Sciatic nerve (tissue), 2 donors: ENCODE data around the gene PIK3R1. TPM values are rescaled to one million over a fixed set of nuclear protein-coding genes. Genes with fewer than 3 reads are reported as not detected.

ENCODE experiments used
- ATAC-seq: fragments of 200-7000 bp; cut with Tn5 transposase; one replicate; pipeline ENCODE4 v1.9.1; 2020; ENCODE audit warnings: mild to moderate bottlenecking, moderate library complexity
- DNase-seq: peaks from one replicate; pipeline ENCODE4 v3.0.0-alpha.2; 2020; ENCODE audit warnings: low spot score
- intact Hi-C: fragments of 100-400 bp; cut with DNase I; formaldehyde crosslinking; loops from one replicate; pipeline ENCODE4 v1.14.2; 2022
- total RNA-seq: library from RNA; stranded (reverse); fragmentation: NEBNext Ultra II Directional; extraction: Animal tissue kit (Norgen Biotek cat#: 25700); gene quantifications from one replicate; pipeline ENCODE4 v1.2.1, GENCODE V29; 2021
- donor health status: DM: no; HTN: no; CAD: no.
- donor health status: DM: no; HTN: no; CAD: no.

The PIK3R1 gene
- total RNA-seq, 1 donor from 2014 or later: 288 TPM

GRCh38 chr5:68304421-68305052, 89.0 kb downstream of the PIK3R1 start:
- no peak for ATAC-seq
- intact Hi-C loops: no loop called here
- no peak for DNase-seq

GRCh38 chr5:68305223-68305870, 89.8 kb downstream of the PIK3R1 start:
- no peak for ATAC-seq
- no peak for DNase-seq
- intact Hi-C loops: no loop called here

- ATAC-seq (no peak), DNase-seq (no peak)
- intact Hi-C loops: no loop called here
Observed at GRCh38 chr5:68306361-68307014, 90.9 kb downstream of the PIK3R1 start.

GRCh38 chr5:68313336-68313735, 97.8 kb downstream of the PIK3R1 start:
- ATAC-seq: no peak
- no peak for DNase-seq
- intact Hi-C loops: no loop called here

- no peak for DNase-seq
- ATAC-seq: no peak
- intact Hi-C loops: no loop called here
Observed at GRCh38 chr5:68314465-68314864, 98.9 kb downstream of the PIK3R1 start.

GRCh38 chr5:68315679-68316271, 100.2 kb downstream of the PIK3R1 start:
- ATAC-seq: no peak
- DNase-seq: no peak
- intact Hi-C loops: no loop called here

- ATAC-seq: no peak
- intact Hi-C loops: no loop called here
- DNase-seq: no peak
Observed at GRCh38 chr5:68316469-68316868, 100.9 kb downstream of the PIK3R1 start.

- ATAC-seq (no peak), DNase-seq (no peak)
- intact Hi-C loops: no loop called here
Observed at GRCh38 chr5:68317646-68318045, 102.1 kb downstream of the PIK3R1 start.

- no peak for DNase-seq
- intact Hi-C loops: no loop called here
- ATAC-seq: peak; percentile 41
Observed at GRCh38 chr5:68318955-68319705, 103.6 kb downstream of the PIK3R1 start.

GRCh38 chr5:68319706-68320412, 104.3 kb downstream of the PIK3R1 start:
- ATAC-seq: no peak
- intact Hi-C loops: no loop called here
- no peak for DNase-seq

GRCh38 chr5:68320413-68320986, 104.9 kb downstream of the PIK3R1 start:
- ATAC-seq (no peak), DNase-seq (no peak)
- intact Hi-C loops: no loop called here

- no peak for ATAC-seq
- intact Hi-C loops: no loop called here
- no peak for DNase-seq
Observed at GRCh38 chr5:68325065-68325580, 109.6 kb downstream of the PIK3R1 start.

- intact Hi-C loops: no loop called here
- DNase-seq (no peak), ATAC-seq (no peak)
Observed at GRCh38 chr5:68329554-68330255, 114.1 kb downstream of the PIK3R1 start.

GRCh38 chr5:68330574-68330973, 115.0 kb downstream of the PIK3R1 start:
- intact Hi-C loops: no loop called here

GRCh38 chr5:68331192-68332079, 115.9 kb downstream of the PIK3R1 start:
- ATAC-seq (peak; percentile 38), DNase-seq (no peak)
- intact Hi-C loops: no loop called here

More at GRCh38 chr5:68330574-68330973, 115.0 kb downstream of the PIK3R1 start:
- ATAC-seq (peak; percentile 60), DNase-seq (no peak)

GRCh38 chr5:68332080-68332451, 116.5 kb downstream of the PIK3R1 start:
- intact Hi-C loops: no loop called here
- DNase-seq (no peak), ATAC-seq (no peak)

GRCh38 chr5:68332556-68332955, 117.0 kb downstream of the PIK3R1 start:
- intact Hi-C loops: no loop called here
- ATAC-seq (no peak), DNase-seq (no peak)
